ENCODE data around the gene CFAP77. TPM values are rescaled to one million over a fixed set of nuclear protein-coding genes. Genes with fewer than 3 reads are reported as not detected.

CFAP77 gene
- total and polyA plus RNA-seq, 7 donors, result not detected

DNA sequence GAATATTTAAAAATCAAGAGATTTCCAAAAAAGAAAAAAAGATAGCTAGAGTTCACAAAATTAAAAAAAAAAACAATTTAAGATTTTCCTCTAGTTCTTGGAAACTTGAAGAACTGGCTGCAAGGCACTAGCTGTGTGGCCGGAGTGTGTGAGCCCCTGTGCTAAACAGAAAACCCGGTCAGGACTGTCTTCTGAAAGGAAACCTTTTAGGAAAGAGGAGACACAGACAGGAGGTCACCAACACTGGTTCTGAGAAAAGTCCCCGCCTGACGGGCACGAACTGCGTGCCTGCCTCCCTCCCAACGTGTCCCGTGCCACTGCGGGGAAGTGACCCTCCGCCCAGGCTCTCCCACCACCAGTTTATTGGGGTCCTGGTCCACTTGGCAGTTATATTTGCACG lies 18.6 kb upstream of the CFAP77 start:
- TF ChIP-seq POLR2A (IDR thresholded peaks at IDR 0.05) (no peak), POLR2AphosphoS5 (IDR thresholded peaks at IDR 0.05) (no peak), EP300 (IDR thresholded peaks at IDR 0.05) (no peak)
- TF ChIP-seq, protein P1, sequence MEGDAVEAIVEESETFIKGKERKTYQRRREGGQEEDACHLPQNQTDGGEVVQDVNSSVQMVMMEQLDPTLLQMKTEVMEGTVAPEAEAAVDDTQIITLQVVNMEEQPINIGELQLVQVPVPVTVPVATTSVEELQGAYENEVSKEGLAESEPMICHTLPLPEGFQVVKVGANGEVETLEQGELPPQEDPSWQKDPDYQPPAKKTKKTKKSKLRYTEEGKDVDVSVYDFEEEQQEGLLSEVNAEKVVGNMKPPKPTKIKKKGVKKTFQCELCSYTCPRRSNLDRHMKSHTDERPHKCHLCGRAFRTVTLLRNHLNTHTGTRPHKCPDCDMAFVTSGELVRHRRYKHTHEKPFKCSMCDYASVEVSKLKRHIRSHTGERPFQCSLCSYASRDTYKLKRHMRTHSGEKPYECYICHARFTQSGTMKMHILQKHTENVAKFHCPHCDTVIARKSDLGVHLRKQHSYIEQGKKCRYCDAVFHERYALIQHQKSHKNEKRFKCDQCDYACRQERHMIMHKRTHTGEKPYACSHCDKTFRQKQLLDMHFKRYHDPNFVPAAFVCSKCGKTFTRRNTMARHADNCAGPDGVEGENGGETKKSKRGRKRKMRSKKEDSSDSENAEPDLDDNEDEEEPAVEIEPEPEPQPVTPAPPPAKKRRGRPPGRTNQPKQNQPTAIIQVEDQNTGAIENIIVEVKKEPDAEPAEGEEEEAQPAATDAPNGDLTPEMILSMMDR (IDR thresholded peaks at IDR 0.05), result no peak
- H3K36me3 ChIP-seq, result peaks cover 34 to 98% (median 59%) of the 10 kb centered on the region in 4 donors
- WGBS, 2 donors, result 89 to 91% methylated on average over 11 of the region's 11 CpGs
- DNase-seq, result no peak
- no peak overlapping the region for H3K27ac ChIP-seq
- H3K4me1 ChIP-seq, result no peaks in the 10 kb centered on the region
- intact Hi-C loops (cut with DNase I), result no loop called here
- H3K4me3 ChIP-seq, result no peak overlapping the region
- H3K27me3 ChIP-seq, result no peaks in the 10 kb centered on the region
- H3K9me3 ChIP-seq, result no peaks in the 10 kb centered on the region

DNA sequence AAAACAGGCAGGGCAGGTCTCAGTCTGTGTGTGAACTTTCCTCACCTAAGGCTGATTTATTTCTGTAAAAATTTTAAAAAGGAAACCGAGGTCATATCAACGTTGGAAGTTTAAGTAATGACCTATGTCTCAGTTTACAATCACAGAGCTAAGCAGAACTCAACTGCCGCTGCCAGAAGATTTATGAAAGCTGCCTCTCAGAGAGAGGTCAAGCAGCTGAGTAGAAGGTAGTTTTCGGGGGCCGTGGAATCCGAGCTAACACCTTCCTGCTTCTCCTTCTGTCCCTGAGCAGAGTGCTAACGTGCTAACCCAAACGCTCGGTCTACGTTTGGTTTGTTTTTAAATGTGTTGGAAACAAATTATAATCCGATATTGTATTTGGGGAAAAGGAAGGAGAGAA lies 14.5 kb upstream of the CFAP77 start:
- Histone ChIP-seq H3K9me3 (no peaks in the 10 kb centered on the region), H3K27me3 (no peaks in the 10 kb centered on the region), H3K4me3 (no peak overlapping the region), H3K36me3 (peaks cover 14 to 98% (median 59%) of the 10 kb centered on the region in 4 donors), H3K4me1 (no peaks in the 10 kb centered on the region), H3K27ac (no peak overlapping the region)
- TF ChIP-seq EP300 (IDR thresholded peaks at IDR 0.05) (no peak), POLR2A (IDR thresholded peaks at IDR 0.05) (no peak), POLR2AphosphoS5 (IDR thresholded peaks at IDR 0.05) (no peak)
- TF ChIP-seq, protein P1 (IDR thresholded peaks at IDR 0.05), result no peak
- 89 to 91% methylated on average over 11 of the region's 11 CpGs for WGBS, 2 donors
- intact Hi-C loops (cut with DNase I), result no loop called here
- DNase-seq, result no peak

- Histone ChIP-seq H3K27ac (no peak overlapping the region), H3K36me3 (peaks cover 5 to 64% (median 27%) of the 10 kb centered on the region in 4 donors), H3K9me3 (no peaks in the 10 kb centered on the region), H3K4me3 (no peak overlapping the region), H3K4me1 (peaks cover 0 to 11% (median 10%) of the 10 kb centered on the region in 4 donors), H3K27me3 (no peaks in the 10 kb centered on the region)
- no peak for DNase-seq
- TF ChIP-seq POLR2A (IDR thresholded peaks at IDR 0.05) (no peak), EP300 (IDR thresholded peaks at IDR 0.05) (no peak), POLR2AphosphoS5 (IDR thresholded peaks at IDR 0.05) (no peak)
- TF ChIP-seq, protein P1 (IDR thresholded peaks at IDR 0.05), result no peak
- intact Hi-C loops (cut with DNase I), result no loop called here
- WGBS, 2 donors, result 92 to 97% methylated on average over 4 of the region's 4 CpGs
Measured at GRCh38 chr9:132401824-132402223, 8.2 kb upstream of the CFAP77 start.

DNA sequence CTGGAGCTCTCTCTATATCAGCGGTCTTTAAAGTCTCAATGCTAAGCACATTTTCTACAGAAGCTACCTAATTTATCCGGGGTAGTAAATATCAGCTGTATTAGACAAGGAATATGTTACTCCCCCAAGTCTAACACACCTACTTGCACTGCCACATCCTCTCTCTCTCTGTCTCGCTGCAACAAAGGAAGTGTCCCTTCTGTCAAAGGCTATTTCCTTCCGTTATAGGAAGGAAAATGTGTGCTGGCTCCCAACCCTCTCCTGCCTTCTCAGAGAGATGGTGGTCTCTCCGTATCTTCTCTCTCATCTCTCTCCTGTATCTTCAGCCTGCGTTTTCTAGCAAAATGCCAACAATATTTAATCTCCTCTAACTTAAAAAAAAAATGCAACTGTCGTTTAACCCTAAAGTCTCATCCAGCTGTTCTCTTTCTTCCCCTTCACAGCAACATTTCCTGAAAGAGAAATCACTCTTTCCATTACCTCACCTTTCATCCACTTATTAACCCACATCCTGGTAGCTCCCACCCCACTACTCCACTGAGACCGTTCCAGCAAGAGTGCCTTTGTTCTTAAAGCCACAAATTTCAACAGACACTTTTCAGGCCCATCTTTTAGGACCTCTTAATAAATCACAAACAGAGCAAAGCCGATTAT lies 5.7 kb upstream of the CFAP77 start:
- Histone ChIP-seq H3K36me3 (peaks cover 0 to 39% (median 8%) of the 10 kb centered on the region in 4 donors), H3K4me1 (peaks cover 0 to 17% (median 14%) of the 10 kb centered on the region in 4 donors), H3K27ac (no peak overlapping the region), H3K4me3 (no peak overlapping the region), H3K9me3 (no peaks in the 10 kb centered on the region), H3K27me3 (peaks cover 0 to 3% (median under 1%) of the 10 kb centered on the region in 3 donors)
- DNase-seq, result no peak
- TF ChIP-seq, protein P1 (IDR thresholded peaks at IDR 0.05), result no peak
- TF ChIP-seq EP300 (IDR thresholded peaks at IDR 0.05) (no peak), POLR2A (IDR thresholded peaks at IDR 0.05) (no peak), POLR2AphosphoS5 (IDR thresholded peaks at IDR 0.05) (no peak)
- intact Hi-C loops (cut with DNase I), result no loop called here
- 41 to 75% methylated on average over 9 of the region's 9 CpGs for WGBS, 2 donors

Measured in sigmoid colon (tissue), 7 donors.